Neuronal stem cell (in vitro differentiated cells): ENCODE results near the gene BOLL.
"Not testable (repeated sequence)": the region's sequence is repeated elsewhere in the genome, so short reads cannot be mapped to it uniquely, and the experiment has no call there.

Experiments used
- DNase-seq: peaks from one replicate; pipeline ENCODE4 v3.0.0-alpha.2; 2013; ENCODE audit warnings: low spot score
- H2AFZ ChIP-seq: one replicate; pipeline ENCODE4 v1.6.1; 2013; ENCODE audit warnings: mild to moderate bottlenecking, low read length, inconsistent platforms
- H2AK5ac ChIP-seq: 2 replicates; pipeline ENCODE4 v1.6.1; 2013; ENCODE audit warnings: low read depth, mild to moderate bottlenecking, inconsistent platforms, low read length, moderate library complexity, mixed read lengths
- H2BK120ac ChIP-seq: 2 replicates; pipeline ENCODE4 v1.6.1; 2013; ENCODE audit warnings: low read depth, mild to moderate bottlenecking, inconsistent platforms, low read length, moderate library complexity, mixed read lengths
- H2BK12ac ChIP-seq: one replicate; pipeline ENCODE4 v1.6.1; 2013; ENCODE audit warnings: low read length, inconsistent platforms
- H2BK15ac ChIP-seq: 2 replicates; pipeline ENCODE4 v1.6.1; 2013; ENCODE audit warnings: mild to moderate bottlenecking, low read length, inconsistent platforms, mixed read lengths
- H2BK5ac ChIP-seq: one replicate; pipeline ENCODE4 v1.6.1; 2013; ENCODE audit warnings: inconsistent platforms, mild to moderate bottlenecking, low read length, moderate library complexity
- H3K14ac ChIP-seq: one replicate; pipeline ENCODE4 v1.6.1; 2013; ENCODE audit warnings: low read length, inconsistent platforms
- H3K18ac ChIP-seq: 2 replicates; pipeline ENCODE4 v1.6.1; 2013; ENCODE audit warnings: low read length, inconsistent platforms
- H3K23ac ChIP-seq: 2 replicates; pipeline ENCODE4 v1.6.1; 2013; ENCODE audit warnings: low read depth, mild to moderate bottlenecking, mixed read lengths, low read length, inconsistent platforms; ENCODE audit not compliant: poor library complexity
- H3K27ac ChIP-seq: replicated peaks from 3 replicates; pipeline ENCODE4 v1.5.1; 2013; ENCODE audit warnings: low read length, inconsistent platforms
- H3K27me3 ChIP-seq, 3 experiments: 2 replicates each; pipeline ENCODE4 v1.6.1; 2013; ENCODE audit warnings: low read length in 3 of 3, mild to moderate bottlenecking in 2 of 3, inconsistent platforms in 1 of 3, low read depth in 1 of 3, mixed read lengths in 1 of 3, moderate library complexity in 1 of 3; ENCODE audit not compliant: control insufficient read depth in 3 of 3, insufficient read depth in 3 of 3
- H3K36me3 ChIP-seq, 2 donors: replicated peaks in 1 of 2; 2 replicates each; pipeline ENCODE4 v1.6.1; 2013; ENCODE audit warnings: low read length in 2 of 2; ENCODE audit not compliant: control insufficient read depth in 2 of 2, insufficient read depth in 2 of 2
- H3K4ac ChIP-seq: 2 replicates; pipeline ENCODE4 v1.6.1; 2013; ENCODE audit warnings: inconsistent platforms, mild to moderate bottlenecking, low read length, moderate library complexity
- H3K4me1 ChIP-seq, 2 donors: 1 replicate in 1 of 2; 2 replicates in 1 of 2; pipeline ENCODE4 v1.6.1; 2013; ENCODE audit warnings: low read length in 2 of 2, low read depth in 1 of 2; ENCODE audit not compliant: control insufficient read depth in 2 of 2, insufficient read depth in 1 of 2
- H3K4me2 ChIP-seq: one replicate; pipeline ENCODE4 v1.6.1; 2013; ENCODE audit warnings: mild to moderate bottlenecking, low read length, inconsistent platforms; ENCODE audit not compliant: insufficient read depth, poor library complexity, severe bottlenecking
- H3K4me3 ChIP-seq, 2 donors: 2 replicates each; pipeline ENCODE4 v1.5.1; 2013; ENCODE audit warnings: low read length in 2 of 2, mild to moderate bottlenecking in 2 of 2, inconsistent platforms in 1 of 2, moderate library complexity in 1 of 2
- H3K79me1 ChIP-seq: one replicate; pipeline ENCODE4 v1.6.1; 2013; ENCODE audit warnings: low read depth, mild to moderate bottlenecking, inconsistent platforms, low read length, moderate library complexity
- H3K9ac ChIP-seq: one replicate; pipeline ENCODE4 v1.6.1; 2013; ENCODE audit warnings: mild to moderate bottlenecking, low read depth, low read length, inconsistent platforms; ENCODE audit not compliant: poor library complexity
- H3K9me3 ChIP-seq, 2 donors: replicated peaks in 1 of 2; 2 replicates each; pipeline versions ENCODE3 to v1.6.1; 2013; ENCODE audit warnings: low read length in 2 of 2, mild to moderate bottlenecking in 2 of 2, inconsistent platforms in 1 of 2, low read depth in 1 of 2, mixed read lengths in 1 of 2, moderate library complexity in 1 of 2; ENCODE audit not compliant: control insufficient read depth in 2 of 2, insufficient read depth in 1 of 2
- H4K8ac ChIP-seq: one replicate; pipeline ENCODE4 v1.6.1; 2013; ENCODE audit warnings: low read depth, mild to moderate bottlenecking, inconsistent platforms, low read length, moderate library complexity
- H4K91ac ChIP-seq: one replicate; pipeline ENCODE4 v1.6.1; 2013; ENCODE audit warnings: low read length, low read depth, mild to moderate bottlenecking, inconsistent platforms; ENCODE audit not compliant: poor library complexity
- WGBS, 2 donors: extraction: QIAGEN DNeasy Blood & Tissue Kit; methylation state at CpG; one replicate each; pipeline ENCODE4 v1.1.7; 2013; ENCODE audit warnings: missing lambda C conversion rate in 2 of 2, mixed read lengths in 1 of 2; ENCODE audit not compliant: insufficient read length in 2 of 2, insufficient replicate concordance in 1 of 2; ENCODE audit errors: extremely low coverage in 2 of 2; 5-methylcytosine and 5-hydroxymethylcytosine counted together

Gene BOLL

DNA sequence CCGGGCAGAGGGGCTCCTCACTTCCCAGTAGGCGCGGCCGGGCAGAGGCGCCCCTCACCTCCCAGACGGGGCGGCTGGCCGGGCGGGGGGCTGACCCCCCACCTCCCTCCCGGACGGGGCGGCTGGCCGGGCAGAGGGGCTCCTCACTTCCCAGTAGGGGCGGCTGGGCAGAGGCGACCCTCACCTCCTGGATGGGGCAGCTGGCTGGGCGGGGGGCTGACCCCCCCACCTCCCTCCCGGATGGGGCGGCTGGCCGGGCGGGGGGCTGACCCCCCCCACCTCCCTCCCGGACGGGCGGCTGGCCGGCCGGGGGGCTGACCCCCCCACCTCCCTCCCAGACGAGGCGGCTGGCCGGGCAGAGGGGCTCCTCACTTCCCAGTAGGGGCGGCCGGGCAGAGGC lies 89.1 kb downstream of the BOLL start:
- WGBS, 2 donors, result no CpG with 5 or more reads among the region's 30 CpGs
- not testable (repeated sequence) for H2BK120ac ChIP-seq, H3K4me1 ChIP-seq, H3K27me3 ChIP-seq, H3K9me3 ChIP-seq, H3K23ac ChIP-seq, H3K4me3 ChIP-seq, H3K79me1 ChIP-seq, H3K9ac ChIP-seq, H2AK5ac ChIP-seq, H3K4me2 ChIP-seq, H4K91ac ChIP-seq, H3K36me3 ChIP-seq, H4K8ac ChIP-seq, DNase-seq, H3K14ac ChIP-seq, H3K4ac ChIP-seq, H3K18ac ChIP-seq, H2BK5ac ChIP-seq, H2AFZ ChIP-seq, H2BK15ac ChIP-seq, H3K27ac ChIP-seq, H2BK12ac ChIP-seq

DNA sequence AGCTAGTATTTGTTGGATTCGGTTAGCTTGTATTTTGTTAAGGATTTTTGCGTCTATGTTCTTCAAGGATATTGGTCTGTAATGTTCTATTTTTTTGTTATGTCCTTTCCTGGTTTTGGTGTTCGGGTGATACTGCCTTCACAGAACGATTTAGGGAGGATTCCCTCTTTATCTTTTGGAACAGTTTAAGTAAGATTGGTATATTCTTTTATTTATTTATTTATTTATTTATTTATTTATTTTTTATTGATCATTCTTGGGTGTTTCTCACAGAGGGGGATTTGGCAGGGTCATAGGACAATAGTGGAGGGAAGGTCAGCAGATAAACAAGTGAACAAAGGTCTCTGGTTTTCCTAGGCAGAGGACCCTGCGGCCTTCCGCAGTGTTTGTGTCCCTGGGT lies 89.9 kb downstream of the BOLL start:
- H3K14ac ChIP-seq, H3K9me3 ChIP-seq, H3K36me3 ChIP-seq, H4K8ac ChIP-seq, H4K91ac ChIP-seq, H3K27ac ChIP-seq, H2BK15ac ChIP-seq, H2AK5ac ChIP-seq, H2BK5ac ChIP-seq, H3K23ac ChIP-seq, H3K27me3 ChIP-seq, H3K4me2 ChIP-seq, H2BK120ac ChIP-seq, H2BK12ac ChIP-seq, DNase-seq, H3K4me3 ChIP-seq, H3K9ac ChIP-seq, H3K4ac ChIP-seq, H3K4me1 ChIP-seq, H3K18ac ChIP-seq, H2AFZ ChIP-seq, H3K79me1 ChIP-seq: not testable (repeated sequence)
- WGBS, 2 donors, result no CpG with 5 or more reads among the region's 6 CpGs

DNA sequence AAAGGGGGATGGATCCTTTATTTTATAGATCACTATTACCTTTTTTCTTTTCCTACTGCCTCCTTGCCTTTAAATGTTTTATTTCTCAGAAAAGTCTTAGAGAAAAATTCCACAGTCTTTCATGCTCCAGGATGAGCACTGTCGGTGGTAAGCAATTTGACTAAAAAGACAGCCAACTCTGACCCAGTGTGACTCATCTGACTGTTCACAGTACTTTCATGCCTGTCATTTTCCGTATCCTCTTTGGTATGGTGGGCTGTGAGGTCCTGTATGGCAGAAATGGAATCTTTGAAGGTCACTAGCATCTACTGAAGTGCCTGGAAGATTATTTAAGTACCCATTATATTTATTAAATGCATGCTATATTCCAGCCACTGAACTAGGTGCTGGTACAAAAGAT lies 107.6 kb downstream of the BOLL start:
- Histone ChIP-seq H3K27ac (no peak overlapping the region), H2BK120ac (no peak overlapping the region), H3K36me3 (no peaks in the 10 kb centered on the region), H2AK5ac (no peak overlapping the region), H4K8ac (no peak overlapping the region), H3K4ac (no peak overlapping the region), H3K9me3 (no peaks in the 10 kb centered on the region), H3K4me3 (no peak overlapping the region), H3K79me1 (no peaks in the 10 kb centered on the region), H2BK15ac (no peak overlapping the region), H3K14ac (no peak overlapping the region), H3K18ac (no peak overlapping the region), H3K27me3 (no peaks in the 10 kb centered on the region), H2AFZ (peak overlapping the region; percentile 53), H4K91ac (no peak overlapping the region), H3K23ac (no peak overlapping the region), H3K4me1 (peaks cover 1 to 20% of the 10 kb centered on the region in 2 donors), H3K9ac (no peak overlapping the region), H2BK5ac (no peak overlapping the region), H3K4me2 (no peak overlapping the region), H2BK12ac (no peak overlapping the region)
- no CpG with 5 or more reads among the region's 2 CpGs for WGBS, 2 donors
- no peak for DNase-seq

DNA sequence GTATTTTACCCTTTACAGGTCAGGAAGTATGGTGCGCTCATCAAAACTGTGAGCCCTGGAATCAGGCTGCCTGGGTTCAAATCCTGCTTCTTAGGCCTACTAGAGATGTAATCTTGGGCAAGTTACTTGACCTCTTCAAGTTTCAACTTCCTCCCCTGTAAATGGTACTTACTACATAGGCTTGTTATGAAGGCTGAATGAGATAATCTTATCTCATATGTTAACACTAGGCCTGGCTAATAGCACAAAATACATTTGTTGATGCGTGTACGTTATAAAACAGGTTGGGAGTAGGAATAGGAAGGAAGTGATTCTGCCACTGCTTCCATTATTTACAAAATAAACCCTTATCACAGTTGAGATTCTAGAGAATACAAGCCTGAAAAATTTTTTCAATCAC lies 108.1 kb downstream of the BOLL start:
- Histone ChIP-seq H3K18ac (no peak overlapping the region), H3K9me3 (no peaks in the 10 kb centered on the region), H2BK12ac (no peak overlapping the region), H3K23ac (no peak overlapping the region), H2BK120ac (no peak overlapping the region), H2BK5ac (no peak overlapping the region), H3K4me3 (no peak overlapping the region), H3K27ac (no peak overlapping the region), H3K14ac (no peak overlapping the region), H4K8ac (no peak overlapping the region), H4K91ac (no peak overlapping the region), H2BK15ac (no peak overlapping the region), H3K36me3 (no peaks in the 10 kb centered on the region), H2AK5ac (no peak overlapping the region), H3K4me2 (no peak overlapping the region), H3K4me1 (peaks cover 1 to 20% of the 10 kb centered on the region in 2 donors), H2AFZ (peak overlapping the region; percentile 53), H3K4ac (no peak overlapping the region), H3K27me3 (no peaks in the 10 kb centered on the region), H3K9ac (no peak overlapping the region), H3K79me1 (no peaks in the 10 kb centered on the region)
- no peak for DNase-seq
- no CpG with 5 or more reads among the region's 3 CpGs for WGBS, 2 donors
